Measurements from ENCODE around the gene OR1F1.

DNA sequence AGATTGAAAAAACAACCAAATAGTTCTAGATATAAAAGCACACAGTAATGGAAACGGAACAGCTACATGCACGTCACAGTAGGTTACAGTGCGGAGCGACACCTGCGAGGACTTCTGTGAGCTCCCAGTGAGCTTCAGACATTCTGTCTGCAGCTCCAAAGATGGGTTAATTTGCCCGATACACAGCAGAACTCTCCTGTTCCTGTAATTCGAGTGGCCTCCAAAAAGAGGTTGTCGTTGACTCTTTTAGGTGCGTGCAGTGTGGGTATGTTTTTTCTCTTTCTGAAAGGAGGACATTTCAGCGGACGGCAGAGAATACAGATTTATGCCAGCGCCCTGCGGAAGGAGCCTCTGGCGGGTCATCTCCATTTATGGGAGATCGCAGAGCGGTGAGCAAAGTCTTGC is 2.9 kb downstream of the OR1F1 start:
- TF ChIP-seq POLR2A (IDR thresholded peaks at IDR 0.05) (no peak), POLR2AphosphoS5 (IDR thresholded peaks at IDR 0.05; ENCODE audit: insufficient read depth in 1 of 2, low read depth in 1 of 2) (no peak)
- TF ChIP-seq, protein P1, sequence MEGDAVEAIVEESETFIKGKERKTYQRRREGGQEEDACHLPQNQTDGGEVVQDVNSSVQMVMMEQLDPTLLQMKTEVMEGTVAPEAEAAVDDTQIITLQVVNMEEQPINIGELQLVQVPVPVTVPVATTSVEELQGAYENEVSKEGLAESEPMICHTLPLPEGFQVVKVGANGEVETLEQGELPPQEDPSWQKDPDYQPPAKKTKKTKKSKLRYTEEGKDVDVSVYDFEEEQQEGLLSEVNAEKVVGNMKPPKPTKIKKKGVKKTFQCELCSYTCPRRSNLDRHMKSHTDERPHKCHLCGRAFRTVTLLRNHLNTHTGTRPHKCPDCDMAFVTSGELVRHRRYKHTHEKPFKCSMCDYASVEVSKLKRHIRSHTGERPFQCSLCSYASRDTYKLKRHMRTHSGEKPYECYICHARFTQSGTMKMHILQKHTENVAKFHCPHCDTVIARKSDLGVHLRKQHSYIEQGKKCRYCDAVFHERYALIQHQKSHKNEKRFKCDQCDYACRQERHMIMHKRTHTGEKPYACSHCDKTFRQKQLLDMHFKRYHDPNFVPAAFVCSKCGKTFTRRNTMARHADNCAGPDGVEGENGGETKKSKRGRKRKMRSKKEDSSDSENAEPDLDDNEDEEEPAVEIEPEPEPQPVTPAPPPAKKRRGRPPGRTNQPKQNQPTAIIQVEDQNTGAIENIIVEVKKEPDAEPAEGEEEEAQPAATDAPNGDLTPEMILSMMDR (IDR thresholded peaks at IDR 0.05), result no peak
